Osteoblast (primary cell): ENCODE measurements around the gene SPTBN1. TPM values are rescaled to one million over a fixed set of nuclear protein-coding genes. Genes with fewer than 3 reads are reported as not detected.

Experiments used
- DNase-seq: peaks from one replicate; pipeline ENCODE4 v3.0.0; 2011; ENCODE audit warnings: low spot score, mixed read lengths; ENCODE audit not compliant: insufficient read length; ENCODE audit errors: missing footprints
- H2AFZ ChIP-seq: 2 replicates; pipeline ENCODE4 v1.6.0; 2011; ENCODE audit warnings: mild to moderate bottlenecking, low read length
- H3K27ac ChIP-seq: 2 replicates; pipeline ENCODE4 v1.5.1; 2011; ENCODE audit warnings: mild to moderate bottlenecking, low read depth, low read length, moderate library complexity
- H3K27me3 ChIP-seq: 2 replicates; pipeline ENCODE4 v1.6.0; 2012; ENCODE audit warnings: mild to moderate bottlenecking, control low read depth, inconsistent platforms, low read length, moderate library complexity; ENCODE audit not compliant: insufficient read depth
- H3K36me3 ChIP-seq: 2 replicates; pipeline ENCODE4 v1.5.1; 2011; ENCODE audit warnings: mild to moderate bottlenecking, low read length, control low read depth, moderate library complexity; ENCODE audit not compliant: insufficient read depth
- H3K4me1 ChIP-seq: 2 replicates; pipeline ENCODE4 v1.5.1; 2011; ENCODE audit warnings: mild to moderate bottlenecking, low read length, control low read depth, moderate library complexity; ENCODE audit not compliant: insufficient read depth
- H3K4me2 ChIP-seq: 2 replicates; pipeline ENCODE4 v1.6.0; 2011; ENCODE audit warnings: mild to moderate bottlenecking, low read length; ENCODE audit not compliant: insufficient read depth
- H3K4me3 ChIP-seq: fragments of 200-600 bp; sonication (generic); 3 replicates; pipeline ENCODE4 v1.5.1; 2012; ENCODE audit warnings: mild to moderate bottlenecking, low read length, inconsistent platforms; ENCODE audit not compliant: insufficient read depth
- H3K79me2 ChIP-seq: 2 replicates; pipeline ENCODE4 v1.6.0; 2012; ENCODE audit warnings: mild to moderate bottlenecking, low read length, control low read depth, inconsistent platforms; ENCODE audit not compliant: insufficient read depth
- H3K9me3 ChIP-seq: 2 replicates; pipeline ENCODE4 v1.5.1; 2011; ENCODE audit warnings: low read depth, low read length, control low read depth
- H4K20me1 ChIP-seq: 2 replicates; pipeline ENCODE4 v1.6.0; 2012; ENCODE audit warnings: mild to moderate bottlenecking, low read length, control low read depth; ENCODE audit not compliant: insufficient read depth
- CTCF ChIP-seq: IDR thresholded peaks from 2 replicates; pipeline ENCODE4 v1.5.1; 2011; ENCODE audit warnings: mild to moderate bottlenecking, low read depth, low read length, moderate library complexity; ENCODE audit errors: extremely low read depth
- total RNA-seq: library from RNA; depleted of rRNA; stranded (reverse); fragments of >200 nt; gene quantifications from 2 replicates; pipeline ENCODE4 v1.2.3, GENCODE V29; 2012

The SPTBN1 gene
- total RNA-seq, 1 donor = 249 TPM

GRCh38 chr2:54540194-54540593 lies 84.1 kb downstream of the SPTBN1 start:
- Histone ChIP-seq H4K20me1 (peaks cover 7% of the 10 kb centered on the region), H3K4me3 (no peak overlapping the region), H3K79me2 (peaks cover 90% of the 10 kb centered on the region), H3K9me3 (no peaks in the 10 kb centered on the region), H3K4me1 (no peaks in the 10 kb centered on the region), H2AFZ (no peak overlapping the region), H3K36me3 (peaks cover 3% of the 10 kb centered on the region), H3K27ac (no peak overlapping the region), H3K27me3 (no peaks in the 10 kb centered on the region), H3K4me2 (no peak overlapping the region)
- DNase-seq = no peak
- TF ChIP-seq CTCF = no peak

- peaks cover 91% of the 10 kb centered on the region for H3K79me2 ChIP-seq
- no peak overlapping the region for H3K4me3 ChIP-seq
- H3K4me2 ChIP-seq = no peak overlapping the region
- H3K4me1 ChIP-seq = peaks cover 9% of the 10 kb centered on the region
- no peak overlapping the region for H2AFZ ChIP-seq
- H3K9me3 ChIP-seq = no peaks in the 10 kb centered on the region
- peaks cover 11% of the 10 kb centered on the region for H4K20me1 ChIP-seq
- H3K27ac ChIP-seq = no peak overlapping the region
- no peaks in the 10 kb centered on the region for H3K27me3 ChIP-seq
- TF ChIP-seq CTCF = no peak
- no peak for DNase-seq
- no peaks in the 10 kb centered on the region for H3K36me3 ChIP-seq
Observed at GRCh38 chr2:54541995-54542394, 85.9 kb downstream of the SPTBN1 start.

- TF ChIP-seq CTCF = no peak
- H3K4me2 ChIP-seq = no peak overlapping the region
- H3K4me3 ChIP-seq = no peak overlapping the region
- H2AFZ ChIP-seq = no peak overlapping the region
- no peaks in the 10 kb centered on the region for H3K36me3 ChIP-seq
- H3K79me2 ChIP-seq = peaks cover 89% of the 10 kb centered on the region
- H3K27me3 ChIP-seq = no peaks in the 10 kb centered on the region
- no peak for DNase-seq
- peaks cover 9% of the 10 kb centered on the region for H3K4me1 ChIP-seq
- no peaks in the 10 kb centered on the region for H3K9me3 ChIP-seq
- H4K20me1 ChIP-seq = peaks cover 17% of the 10 kb centered on the region
- H3K27ac ChIP-seq = no peak overlapping the region
Observed at GRCh38 chr2:54543733-54544396, 87.7 kb downstream of the SPTBN1 start.

- no peak overlapping the region for H3K27ac ChIP-seq
- TF ChIP-seq CTCF = no peak
- no peak overlapping the region for H3K4me2 ChIP-seq
- H4K20me1 ChIP-seq = peaks cover 32% of the 10 kb centered on the region
- H3K36me3 ChIP-seq = no peaks in the 10 kb centered on the region
- H3K79me2 ChIP-seq = peaks cover 89% of the 10 kb centered on the region
- no peaks in the 10 kb centered on the region for H3K27me3 ChIP-seq
- DNase-seq = no peak
- no peaks in the 10 kb centered on the region for H3K9me3 ChIP-seq
- H3K4me1 ChIP-seq = peaks cover 9% of the 10 kb centered on the region
- H2AFZ ChIP-seq = no peak overlapping the region
- no peak overlapping the region for H3K4me3 ChIP-seq
Observed at GRCh38 chr2:54545702-54546450, 89.7 kb downstream of the SPTBN1 start.
